ENCODE measurements around the gene IRF2BP1.

IRF2BP1 gene

DNA sequence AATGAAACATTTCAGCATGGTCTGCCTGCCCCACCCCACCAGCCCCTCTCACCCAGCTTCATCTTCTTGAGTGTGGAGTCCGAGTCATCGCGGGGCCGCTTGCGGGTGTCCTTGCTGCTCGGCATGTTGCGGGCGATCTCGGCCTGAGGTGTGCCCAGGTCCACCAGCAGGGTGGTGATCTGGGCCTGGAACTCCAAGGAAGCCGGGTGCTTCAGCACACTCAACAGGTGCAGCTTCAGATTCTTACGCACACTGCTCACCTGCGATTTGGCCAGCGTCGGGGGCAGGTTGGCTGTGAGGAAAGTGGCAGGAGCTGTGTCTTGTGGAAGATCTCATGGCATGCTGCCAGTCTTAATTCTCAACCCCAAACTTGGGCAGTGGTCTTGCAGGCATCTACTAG is 43.7 kb downstream of the IRF2BP1 start:
- H3K9me3 Mint-ChIP-seq: no peaks in the 10 kb centered on the region
- H3K4me3 Mint-ChIP-seq: no peak overlapping the region
- peaks cover 70% of the 10 kb centered on the region for H3K36me3 Mint-ChIP-seq (ENCODE audit: low read depth)
- no peak for DNase-seq (ENCODE audit: low spot score)
- H3K4me1 Mint-ChIP-seq (ENCODE audit: low read depth): no peaks in the 10 kb centered on the region
- no peaks in the 10 kb centered on the region for H3K27me3 Mint-ChIP-seq (ENCODE audit: low read depth)
- no peak overlapping the region for H3K27ac Mint-ChIP-seq

DNA sequence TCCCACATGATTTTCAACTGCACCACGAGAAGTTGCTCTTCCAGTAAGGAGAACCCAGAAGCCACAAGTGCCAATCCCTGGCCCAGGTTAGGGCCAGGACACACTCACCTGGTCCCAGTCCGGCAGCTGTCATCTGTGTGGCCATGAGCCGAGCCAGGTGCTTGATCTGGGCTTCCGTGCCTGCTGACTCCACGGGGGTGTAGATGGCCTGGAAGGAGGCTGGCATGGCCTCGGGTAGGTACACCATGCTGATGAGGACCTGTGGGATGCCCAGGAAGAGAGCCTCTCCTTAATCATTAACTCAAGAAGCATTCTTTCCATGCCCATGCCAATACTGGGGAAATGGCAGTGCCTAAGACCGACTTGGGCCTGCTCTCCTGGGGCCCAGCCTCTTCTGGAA is 51.0 kb downstream of the IRF2BP1 start:
- Mint-ChIP-seq H3K4me3 (no peak overlapping the region), H3K4me1 (ENCODE audit: low read depth) (no peaks in the 10 kb centered on the region), H3K9me3 (no peaks in the 10 kb centered on the region), H3K36me3 (ENCODE audit: low read depth) (peaks cover 64% of the 10 kb centered on the region), H3K27me3 (ENCODE audit: low read depth) (no peaks in the 10 kb centered on the region), H3K27ac (no peak overlapping the region)
- DNase-seq (ENCODE audit: low spot score): no peak

All from T-helper 2 cell treated with Interferon-gamma antibody and Interleukin-4, amounts not matched to agents 5 μg/mL and 100 μg/mL, for 36 hours (primary cell).